ENCODE data around the gene SNX33.
"Not testable (repeated sequence)": the region's sequence is repeated elsewhere in the genome, so short reads cannot be mapped to it uniquely, and the experiment has no call there.

Gene SNX33

GRCh38 chr15:75620058-75620820 lies 27.5 kb upstream of the SNX33 start:
- in situ Hi-C loops (cut with HindIII; ENCODE audit: low sequenced_read_pairs) = no loop called here
- TF ChIP-seq CTCF (IDR thresholded peaks at IDR 0.05; ENCODE audit: low read depth, low read length) = no peak
- no peak overlapping the region for H3K4me3 ChIP-seq (ENCODE audit: low read depth, low read length)
- peak; percentile 73 for DNase-seq (ENCODE audit: low read depth, low spot score)

- DNase-seq (ENCODE audit: low read depth, low spot score) = peak; percentile 85
- in situ Hi-C loops (cut with HindIII; ENCODE audit: low sequenced_read_pairs) = no loop called here
- peak; percentile 17 for TF ChIP-seq CTCF (IDR thresholded peaks at IDR 0.05; ENCODE audit: low read depth, low read length)
- H3K4me3 ChIP-seq (ENCODE audit: low read depth, low read length) = no peak overlapping the region
These were observed 26.8 kb upstream of the SNX33 start for GRCh38 chr15:75620841-75621391.

GRCh38 chr15:75622505-75622904 lies 25.2 kb upstream of the SNX33 start:
- in situ Hi-C loops (cut with HindIII; ENCODE audit: low sequenced_read_pairs) = no loop called here
- no peak overlapping the region for H3K4me3 ChIP-seq (ENCODE audit: low read depth, low read length)
- DNase-seq (ENCODE audit: low read depth, low spot score) = no peak
- no peak for TF ChIP-seq CTCF (IDR thresholded peaks at IDR 0.05; ENCODE audit: low read depth, low read length)

GRCh38 chr15:75625542-75626347 lies 22.0 kb upstream of the SNX33 start, which contains the start of gene SNUPN:
Gene SNUPN, minus strand, starts transcription at chr15:75625725. Its CDS starts 4,674 bp downstream, at chr15:75621051.
- in situ Hi-C loops (cut with HindIII; ENCODE audit: low sequenced_read_pairs) = no loop called here

GRCh38 chr15:75631935-75632334 lies 15.8 kb upstream of the SNX33 start:
- H3K4me3 ChIP-seq (ENCODE audit: low read depth, low read length) = no peak overlapping the region
- no peak for TF ChIP-seq CTCF (IDR thresholded peaks at IDR 0.05; ENCODE audit: low read depth, low read length)
- in situ Hi-C loops (cut with HindIII; ENCODE audit: low sequenced_read_pairs) = no loop called here
- DNase-seq (ENCODE audit: low read depth, low spot score) = no peak

More at GRCh38 chr15:75625542-75626347, 22.0 kb upstream of the SNX33 start, which contains the start of gene SNUPN:
- no peak for TF ChIP-seq CTCF (IDR thresholded peaks at IDR 0.05; ENCODE audit: low read depth, low read length)
- H3K4me3 ChIP-seq (ENCODE audit: low read depth, low read length) = peak within 1 kb of the TSS; percentile 88
- peak; percentile 93 for DNase-seq (ENCODE audit: low read depth, low spot score)

GRCh38 chr15:75633922-75634321 lies 13.8 kb upstream of the SNX33 start:
- DNase-seq (ENCODE audit: low read depth, low spot score); in situ Hi-C loops (cut with HindIII; ENCODE audit: low sequenced_read_pairs); H3K4me3 ChIP-seq (ENCODE audit: low read depth, low read length): not testable (repeated sequence)
